DMS79 treated with DMSO at 0.1 percent for 48 hours (cell line): ENCODE measurements around the gene CNDP2.
"Not testable (repeated sequence)": the region's sequence is repeated elsewhere in the genome, so short reads cannot be mapped to it uniquely, and the experiment has no call there.

ENCODE experiments used
- DNase-seq: peaks from one replicate; lab custom pipeline; 2025; lab: John Stamatoyannopoulos, UW

The CNDP2 gene

GRCh38 chr18:74500774-74501173 is 4.6 kb downstream of the CNDP2 start:
- not testable (repeated sequence) for DNase-seq

GRCh38 chr18:74501386-74501785 is 5.2 kb downstream of the CNDP2 start:
- DNase-seq, result no peak

GRCh38 chr18:74503137-74503536 is 7.0 kb downstream of the CNDP2 start:
- DNase-seq, result no peak

GRCh38 chr18:74505776-74506175 is 9.6 kb downstream of the CNDP2 start:
- DNase-seq, result no peak

- no peak for DNase-seq
Observed at GRCh38 chr18:74506448-74507084, 10.4 kb downstream of the CNDP2 start.

GRCh38 chr18:74507097-74507881 is 11.1 kb downstream of the CNDP2 start:
- no peak for DNase-seq

- no peak for DNase-seq
Observed at GRCh38 chr18:74507927-74508326, 11.8 kb downstream of the CNDP2 start.

- DNase-seq, result no peak
Observed at GRCh38 chr18:74508366-74508765, 12.2 kb downstream of the CNDP2 start.

GRCh38 chr18:74508821-74509225 is 12.7 kb downstream of the CNDP2 start:
- DNase-seq, result no peak

- no peak for DNase-seq
Observed at GRCh38 chr18:74509856-74510769, 13.9 kb downstream of the CNDP2 start.

- no peak for DNase-seq
Observed at GRCh38 chr18:74510770-74511095, 14.6 kb downstream of the CNDP2 start.

GRCh38 chr18:74511823-74512222 is 15.7 kb downstream of the CNDP2 start:
- DNase-seq, result no peak

GRCh38 chr18:74512321-74513053 is 16.3 kb downstream of the CNDP2 start:
- no peak for DNase-seq

GRCh38 chr18:74513149-74513882 is 17.2 kb downstream of the CNDP2 start:
- no peak for DNase-seq

- no peak for DNase-seq
Observed at GRCh38 chr18:74513883-74514205, 17.7 kb downstream of the CNDP2 start.

GRCh38 chr18:74514860-74515495 is 18.8 kb downstream of the CNDP2 start:
- no peak for DNase-seq

GRCh38 chr18:74515620-74516231 is 19.6 kb downstream of the CNDP2 start:
- DNase-seq, result no peak

GRCh38 chr18:74516271-74517235 is 20.4 kb downstream of the CNDP2 start:
- DNase-seq, result no peak

- DNase-seq, result no peak
Observed at GRCh38 chr18:74517236-74517630, 21.1 kb downstream of the CNDP2 start.
